ENCODE data around the gene EPHB2.
"Not testable (repeated sequence)": the region's sequence is repeated elsewhere in the genome, so short reads cannot be mapped to it uniquely, and the experiment has no call there.

EPHB2 gene

DNA sequence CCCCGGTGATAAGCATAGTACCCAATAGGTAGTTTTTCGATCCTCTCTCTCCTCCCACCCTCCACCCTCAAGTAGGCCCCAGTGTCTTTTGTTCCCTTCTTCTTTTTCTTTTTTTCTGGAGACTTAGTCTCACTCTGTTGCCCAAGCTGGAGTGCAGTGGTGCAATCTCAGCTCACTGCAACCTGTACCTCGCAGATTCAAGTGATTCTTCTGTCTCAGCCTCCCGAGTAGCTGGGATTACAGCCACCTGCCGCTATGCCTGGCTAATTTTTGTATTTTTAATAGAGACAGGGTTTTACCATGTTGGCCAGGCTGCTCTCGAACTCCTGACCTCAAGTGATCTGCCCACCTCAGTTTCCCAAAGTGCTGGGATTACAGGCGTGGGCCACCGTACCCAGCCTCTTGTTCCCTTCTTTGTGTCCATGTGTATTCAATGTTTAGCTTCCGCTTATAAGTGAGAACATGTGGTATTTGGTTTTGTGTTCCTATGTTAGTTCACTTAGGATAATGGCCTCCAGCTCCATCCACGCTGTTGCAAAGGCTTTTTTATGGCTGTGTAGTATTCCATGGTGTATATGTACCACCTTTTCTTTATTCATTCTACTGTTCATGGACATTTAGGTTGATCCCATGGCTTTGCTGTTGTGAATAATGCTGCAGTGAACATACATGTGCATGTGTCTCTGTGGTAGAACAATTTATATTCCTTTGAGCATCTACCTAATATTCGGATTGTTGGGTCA, 133.0 kb downstream of the EPHB2 start:
- not testable (repeated sequence) for DNase-seq

DNA sequence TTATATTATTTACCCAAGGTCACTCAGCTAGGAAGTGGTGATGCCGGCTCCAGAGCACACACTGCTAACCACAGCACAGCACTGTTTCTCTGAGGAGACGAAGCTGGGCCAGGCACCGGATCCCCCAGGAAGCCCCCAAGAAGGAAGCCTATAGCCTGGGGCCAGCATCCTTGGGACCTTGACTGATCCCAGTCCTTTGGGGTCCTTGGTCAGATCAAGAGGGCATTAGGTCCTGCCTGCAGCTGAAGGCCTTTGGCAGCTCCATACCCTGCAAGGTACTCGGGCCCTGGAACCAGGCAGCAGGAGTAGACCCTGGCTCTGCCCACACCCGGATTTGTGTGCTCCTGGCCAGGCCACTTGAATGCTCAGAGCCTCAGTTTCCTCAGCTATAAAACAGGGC, 134.0 kb downstream of the EPHB2 start:
- DNase-seq, result no peak

DNA sequence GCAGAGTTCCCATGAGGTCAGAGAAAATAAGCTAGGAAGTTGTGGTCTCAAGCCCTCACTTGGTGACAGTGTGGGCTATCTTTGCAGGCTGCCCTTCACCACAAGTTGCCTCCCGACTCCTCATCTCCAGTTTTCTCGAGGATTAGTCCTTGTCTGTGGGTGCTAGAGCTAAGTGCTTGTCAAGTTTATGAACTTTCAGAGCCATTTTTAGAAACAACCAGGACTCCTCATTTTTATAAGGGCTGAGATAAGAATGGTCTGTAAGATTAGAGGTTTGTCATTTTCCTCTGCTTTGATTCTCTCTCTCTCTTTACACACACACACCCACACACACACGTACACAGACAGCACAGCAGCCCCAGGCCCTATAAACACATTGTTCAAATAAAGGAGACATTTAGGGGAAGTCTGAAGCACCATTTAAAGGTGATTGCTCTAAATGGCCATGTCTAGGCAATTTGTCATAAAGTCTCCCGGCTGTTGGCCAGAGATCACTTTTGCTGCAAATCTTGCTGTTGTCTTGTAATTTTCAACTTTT, 134.8 kb downstream of the EPHB2 start:
- DNase-seq, result no peak

DNA sequence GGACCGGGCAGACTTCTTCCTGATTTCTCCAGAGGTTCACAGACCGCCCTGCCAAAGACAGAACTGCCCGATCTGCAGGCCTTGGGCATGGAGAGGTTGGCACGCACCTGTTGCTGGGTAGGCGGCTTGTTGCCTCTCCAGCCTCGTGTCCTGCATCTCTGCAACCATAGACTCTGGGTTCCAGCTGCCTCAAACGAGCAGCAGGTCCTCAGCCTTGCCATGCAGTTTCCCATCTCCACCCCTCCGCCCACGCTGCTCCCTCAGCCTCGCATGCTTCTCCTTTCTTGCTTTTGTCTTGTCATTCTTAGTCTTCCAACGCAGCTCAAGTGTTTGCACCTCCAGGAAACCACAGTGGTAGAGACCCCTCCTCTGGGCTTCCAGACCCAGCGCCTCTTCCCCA, 135.8 kb downstream of the EPHB2 start:
- no peak for DNase-seq

DNA sequence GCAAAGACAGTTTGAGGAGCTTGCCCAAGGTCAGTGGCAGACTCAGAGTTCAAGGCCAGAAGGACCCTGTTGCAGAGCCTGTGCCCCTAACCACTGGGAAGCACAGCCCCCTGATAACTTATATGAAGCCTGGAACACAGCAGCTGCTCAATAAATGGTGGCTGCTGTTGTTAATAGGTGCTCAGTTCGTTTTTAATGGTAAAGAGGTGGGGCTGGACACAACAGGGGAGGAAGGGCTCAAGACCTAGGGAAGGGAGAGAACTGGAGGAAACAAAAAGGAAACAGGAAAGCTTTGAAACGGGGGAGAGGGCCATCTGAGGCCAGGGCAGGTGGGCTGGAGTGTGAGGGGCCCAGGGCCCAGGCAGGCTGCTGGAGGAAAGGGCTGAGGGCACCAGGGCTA, 136.6 kb downstream of the EPHB2 start:
- no peak for DNase-seq

DNA sequence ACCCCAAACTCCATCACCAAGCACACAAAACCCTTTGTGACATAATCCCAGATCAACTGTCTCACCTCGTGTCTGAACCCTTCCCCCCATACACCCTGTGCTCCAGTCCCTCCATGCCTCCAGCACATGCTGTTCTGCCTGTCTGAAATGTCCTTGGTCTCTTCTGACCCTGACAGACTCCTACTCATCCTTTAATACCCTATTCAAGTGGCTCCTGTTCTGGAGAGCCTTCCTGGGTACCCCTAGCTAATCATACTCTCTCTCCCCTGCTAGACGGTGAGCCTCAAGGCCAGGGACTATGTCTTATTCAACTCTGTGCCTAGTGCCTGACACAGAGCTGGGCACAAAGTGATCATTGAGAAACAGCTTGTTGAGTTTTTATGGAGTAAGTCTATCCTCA, 137.1 kb downstream of the EPHB2 start:
- DNase-seq, result no peak

DNA sequence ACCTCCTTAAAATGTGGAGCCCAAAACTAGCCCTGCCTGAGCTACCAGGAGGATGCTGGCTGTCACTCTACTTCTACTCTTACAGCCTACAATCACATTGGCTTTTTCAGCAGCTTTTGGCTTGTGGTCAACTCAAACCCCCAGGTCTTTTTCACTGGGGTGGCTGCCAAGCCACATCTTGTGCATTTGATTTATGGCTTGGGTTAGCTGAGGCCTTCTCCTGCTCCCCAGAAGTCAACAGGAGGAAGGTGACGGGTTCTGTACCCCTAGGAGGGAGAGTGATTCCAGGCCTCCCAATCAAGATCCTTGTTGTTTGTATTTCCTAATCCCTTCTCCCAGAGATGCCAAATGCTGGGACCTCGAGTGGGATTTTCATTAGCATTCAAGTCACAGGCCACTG, 137.8 kb downstream of the EPHB2 start:
- no peak for DNase-seq

DNA sequence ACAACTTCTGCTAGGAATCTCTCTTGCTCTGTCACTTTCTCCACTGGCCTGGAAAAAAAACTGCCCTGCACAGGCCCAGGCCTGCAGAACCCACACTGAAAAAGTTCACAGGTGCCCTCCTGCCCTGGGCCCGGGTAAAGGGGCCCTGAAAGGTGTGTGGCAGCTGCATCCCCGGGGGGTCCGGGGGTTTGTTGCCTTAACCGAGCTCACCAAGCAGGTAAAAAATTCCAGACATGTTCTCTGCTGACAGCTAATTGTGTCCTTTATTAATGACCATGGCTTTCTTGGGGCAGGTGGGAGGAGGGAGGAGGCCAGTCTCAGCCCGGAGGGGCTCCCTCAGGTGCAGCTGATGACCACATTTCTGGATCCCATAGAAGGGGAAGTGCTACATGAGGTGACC, 139.1 kb downstream of the EPHB2 start:
- no peak for DNase-seq

DNA sequence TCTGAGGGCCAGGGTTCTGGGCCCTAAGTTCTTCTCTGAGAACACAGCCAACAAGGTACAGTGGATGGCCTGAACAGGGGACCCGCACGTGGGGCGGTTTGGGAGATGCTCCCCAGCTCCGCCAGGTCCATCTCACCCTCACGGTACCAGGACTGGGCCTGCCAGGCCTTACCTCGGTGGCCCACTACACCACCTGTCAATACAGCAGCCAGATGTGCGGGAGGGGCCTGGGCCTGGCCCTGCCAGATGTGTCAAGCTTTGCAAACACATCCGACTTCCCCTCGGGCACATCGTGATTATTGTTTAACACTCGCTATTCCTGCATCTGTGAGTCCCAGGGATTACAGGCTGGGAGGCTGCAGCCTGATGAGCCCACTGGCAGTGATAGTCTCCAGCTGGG, 139.6 kb downstream of the EPHB2 start:
- no peak for DNase-seq

DNA sequence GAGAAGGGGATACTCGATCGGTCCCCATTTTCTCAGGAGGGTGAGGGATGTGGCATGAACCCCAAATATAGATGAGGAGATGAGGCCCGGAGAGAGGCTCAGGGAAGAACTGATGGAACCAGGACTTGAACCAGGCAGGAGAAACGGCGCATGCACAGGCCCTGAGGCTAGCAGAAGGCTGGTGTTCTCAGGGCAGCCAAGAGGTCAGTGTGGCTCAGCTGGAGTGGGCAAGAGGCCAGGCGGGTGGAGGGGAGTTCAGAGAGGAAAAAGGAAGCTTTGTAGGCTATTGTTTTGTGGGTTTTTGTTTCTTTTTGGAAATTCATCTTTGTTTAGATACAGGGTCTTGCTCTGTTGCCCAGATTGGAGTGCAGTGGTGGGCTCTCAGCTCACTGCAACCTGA, 140.0 kb downstream of the EPHB2 start:
- DNase-seq, result no peak

DNA sequence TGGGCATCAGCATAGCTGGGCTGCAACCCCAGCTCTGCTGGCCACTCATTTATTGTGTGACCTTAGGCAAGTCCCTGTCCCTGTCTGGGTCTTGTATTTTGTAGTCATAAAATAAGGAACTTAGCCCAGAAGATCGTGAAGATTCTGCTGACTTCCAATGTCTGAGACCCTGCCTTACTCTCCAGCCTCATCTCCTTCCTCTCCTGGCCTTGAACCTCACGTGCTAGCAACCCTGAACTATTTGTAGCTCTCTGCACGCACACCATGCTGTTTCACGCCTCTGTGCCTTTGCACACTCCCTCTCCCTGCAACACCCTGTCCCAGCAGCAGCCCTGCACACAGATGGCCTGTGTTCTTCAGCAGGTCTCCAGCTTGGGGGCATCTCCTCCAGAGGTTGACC, 140.9 kb downstream of the EPHB2 start:
- DNase-seq, result no peak

DNA sequence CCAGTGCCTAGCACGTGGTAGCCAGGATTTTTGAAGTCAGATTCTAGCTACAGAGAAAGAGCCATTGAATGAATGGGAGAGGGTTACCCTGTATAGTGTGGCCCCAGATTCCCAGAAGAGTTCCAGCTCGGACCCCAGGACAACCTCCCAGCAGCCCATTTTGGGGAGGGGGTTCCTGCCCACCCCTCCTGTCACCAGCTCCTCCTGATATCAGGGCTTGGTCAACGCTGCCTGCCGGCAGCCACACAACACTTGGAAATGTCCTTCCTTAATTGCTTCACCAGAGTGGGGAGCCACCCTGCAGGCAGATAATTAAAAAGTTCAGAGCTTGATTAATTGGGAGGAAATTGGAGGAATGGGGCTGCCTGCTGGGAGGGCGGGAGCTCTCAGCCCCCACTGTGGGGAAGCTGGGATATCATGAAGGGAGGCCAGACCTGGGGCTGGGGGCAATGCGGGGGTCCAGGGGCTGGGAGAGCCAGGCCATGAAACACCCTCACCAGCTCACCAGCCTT, 141.6 kb downstream of the EPHB2 start:
- DNase-seq, result no peak

DNA sequence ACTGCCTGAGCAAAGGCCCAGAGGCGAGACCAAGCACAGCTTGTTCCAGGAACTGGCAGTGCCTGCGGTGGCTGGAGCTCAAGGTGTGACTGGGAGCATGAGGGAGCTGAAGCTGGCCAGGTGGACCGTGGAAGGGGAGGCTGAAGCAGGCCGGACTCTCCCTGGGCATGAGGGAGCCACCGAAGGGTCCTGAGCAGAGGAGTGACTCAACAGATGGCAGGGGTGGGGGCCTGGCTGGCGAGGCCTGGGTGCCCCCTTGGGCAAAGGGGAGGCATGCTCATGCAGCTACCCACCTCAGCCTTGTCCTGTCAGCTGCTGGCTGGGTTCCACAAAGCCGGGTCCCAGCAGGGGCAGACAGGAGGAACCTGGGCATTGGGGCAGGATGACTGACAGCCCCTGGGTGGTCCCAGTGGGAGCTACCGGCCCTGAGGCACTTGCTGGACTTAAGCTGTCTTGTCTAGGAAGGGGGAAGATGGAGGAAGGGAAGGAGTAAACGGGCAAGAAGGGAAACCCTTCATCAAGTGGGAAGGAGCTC, 143.1 kb downstream of the EPHB2 start:
- DNase-seq, result no peak

DNA sequence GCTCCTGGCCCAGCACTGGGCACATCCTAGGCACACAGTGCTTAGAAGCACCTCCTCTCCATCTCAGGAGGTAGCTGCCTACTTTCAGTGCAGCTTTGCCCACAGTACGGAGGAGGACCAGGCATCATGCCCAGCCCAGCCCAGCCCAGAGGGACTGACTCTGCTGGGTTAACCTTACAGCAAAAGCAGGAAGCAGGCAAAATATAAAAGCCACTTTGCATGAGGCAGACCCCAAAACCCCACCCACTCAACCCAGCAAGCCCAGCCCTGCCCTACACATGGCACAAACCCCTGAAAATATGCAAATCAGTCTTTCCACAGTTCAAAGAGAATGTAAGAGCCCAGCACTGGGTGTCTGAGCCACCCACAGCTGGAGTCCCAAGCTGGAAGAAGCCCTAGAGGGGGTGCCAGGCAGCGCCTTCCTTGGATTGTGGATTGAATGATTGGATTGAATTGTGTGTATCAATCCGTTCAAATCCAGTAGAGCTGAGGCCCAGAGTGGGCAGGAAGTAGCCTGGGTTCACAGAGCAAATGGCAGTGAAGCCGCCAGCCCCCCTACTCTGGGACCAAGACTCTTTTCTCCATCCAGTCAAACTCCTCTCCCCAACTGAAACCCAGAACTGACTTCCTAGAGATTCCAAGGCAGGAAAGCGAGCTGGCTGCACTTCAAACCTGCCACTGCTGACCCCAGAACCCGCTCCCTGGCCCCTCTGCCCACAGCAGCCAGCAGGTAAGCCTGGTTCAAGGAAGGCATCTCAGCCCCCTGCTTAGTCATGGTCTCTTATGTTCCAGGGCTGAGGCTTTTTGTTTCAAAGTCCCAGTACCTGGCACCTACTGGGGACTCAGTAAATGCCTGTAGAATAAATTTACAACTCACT, 144.3 kb downstream of the EPHB2 start:
- DNase-seq, result no peak

DNA sequence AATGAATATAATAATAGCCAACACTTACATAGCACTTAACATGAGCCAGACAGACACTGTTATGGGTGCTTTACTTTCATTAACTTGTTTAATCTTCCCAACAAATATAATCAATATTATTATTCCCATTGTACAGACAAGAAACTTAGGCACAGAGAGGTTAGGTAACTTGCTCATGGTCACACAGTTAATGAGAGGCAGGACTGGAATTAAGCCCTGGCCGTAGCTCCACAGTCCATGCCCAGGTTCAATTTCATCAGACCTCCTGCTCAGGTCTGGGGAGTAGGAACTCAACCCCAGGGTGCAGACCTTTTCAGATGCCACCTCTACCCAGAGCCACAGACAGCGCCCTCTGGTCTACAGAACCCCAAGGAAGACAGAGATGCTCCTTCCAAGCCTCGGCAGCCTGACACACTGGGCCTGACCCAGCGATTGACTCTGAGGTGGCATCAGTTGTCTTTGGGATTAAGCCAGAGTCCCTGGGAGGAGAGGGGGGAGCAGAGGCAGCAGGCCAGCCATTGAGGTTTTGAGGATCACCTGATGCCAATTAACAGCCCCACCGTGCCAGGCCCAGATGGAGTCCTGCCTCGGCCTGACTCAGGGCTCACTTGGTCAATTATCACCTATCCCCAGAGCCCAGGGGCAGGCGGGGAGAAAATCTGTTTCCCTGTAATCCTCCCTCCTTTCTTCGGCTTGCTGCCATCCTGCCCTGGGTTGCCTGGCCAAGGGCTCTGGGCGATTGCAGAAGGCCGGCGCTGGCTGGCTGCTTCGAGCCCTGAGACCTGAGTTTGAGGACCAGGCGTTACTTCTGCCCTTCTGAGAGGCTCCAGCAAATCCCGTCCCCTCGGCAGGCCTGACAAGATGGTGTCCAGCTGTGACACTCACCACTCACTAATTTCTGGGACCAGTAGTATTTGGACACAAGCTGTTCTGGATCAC, 145.3 kb downstream of the EPHB2 start:
- DNase-seq, result no peak

DNA sequence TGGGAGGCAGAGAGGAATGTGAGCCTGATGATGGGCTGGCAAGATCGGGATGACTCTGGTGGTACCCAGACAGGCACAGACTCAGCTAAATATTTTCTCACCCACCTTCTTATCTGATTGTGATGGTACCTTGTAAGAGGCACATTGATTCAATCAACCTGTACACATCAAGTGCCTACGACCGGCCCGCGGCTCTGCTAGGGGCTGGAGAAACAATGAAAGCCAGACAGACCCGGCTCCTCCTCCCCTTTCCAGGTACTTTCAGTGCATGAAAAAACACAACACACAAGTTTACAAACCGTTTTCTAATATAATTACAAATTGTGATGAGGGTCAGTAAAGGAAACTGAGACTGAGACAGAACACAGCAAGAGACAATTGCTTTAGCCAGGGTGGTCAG, 147.0 kb downstream of the EPHB2 start:
- DNase-seq, result no peak

DNA sequence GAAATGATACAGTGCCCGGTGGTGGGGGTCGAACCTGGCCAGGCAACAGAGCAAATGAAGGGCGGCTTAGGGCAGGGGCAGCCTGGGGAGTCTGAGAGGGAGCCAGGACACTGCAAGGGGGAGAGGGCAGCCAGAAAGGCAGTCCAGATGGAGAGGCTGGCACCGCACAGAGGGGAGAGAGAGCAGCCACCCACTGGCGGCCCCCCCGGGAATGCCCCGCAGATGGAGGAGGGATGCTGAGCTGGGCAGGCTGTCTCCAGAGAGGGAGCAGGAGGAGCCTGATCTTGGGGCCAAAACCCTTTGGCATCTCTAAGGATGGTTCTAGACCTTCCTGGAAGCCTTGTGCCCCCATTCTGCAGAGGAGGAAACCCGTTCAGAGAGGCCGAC, 149.8 kb downstream of the EPHB2 start:
- no peak for DNase-seq

DNA sequence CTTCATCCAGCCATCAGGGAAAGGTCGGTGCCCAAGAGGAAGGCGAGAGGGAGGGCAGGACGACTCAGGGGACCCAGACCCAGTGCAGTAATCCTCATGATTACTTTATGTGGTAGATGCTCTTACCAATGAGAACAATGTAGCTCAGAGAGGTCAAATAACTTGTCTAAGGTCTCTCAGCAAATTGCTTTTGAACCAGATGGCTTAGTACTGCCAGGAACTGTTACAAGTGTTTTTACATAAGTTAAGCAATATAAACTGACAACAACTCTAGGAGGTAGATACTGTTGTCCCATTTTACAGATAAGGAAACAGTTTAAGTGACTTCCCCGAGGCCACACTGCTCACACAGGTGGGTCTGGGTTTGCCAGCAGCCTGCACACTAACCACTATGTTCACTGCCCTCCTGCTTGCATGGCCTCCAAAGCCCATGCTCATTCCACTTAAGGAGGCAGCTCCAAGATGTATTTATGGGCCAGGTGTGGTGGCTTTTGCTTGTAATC, 150.3 kb downstream of the EPHB2 start:
- no peak for DNase-seq

DNA sequence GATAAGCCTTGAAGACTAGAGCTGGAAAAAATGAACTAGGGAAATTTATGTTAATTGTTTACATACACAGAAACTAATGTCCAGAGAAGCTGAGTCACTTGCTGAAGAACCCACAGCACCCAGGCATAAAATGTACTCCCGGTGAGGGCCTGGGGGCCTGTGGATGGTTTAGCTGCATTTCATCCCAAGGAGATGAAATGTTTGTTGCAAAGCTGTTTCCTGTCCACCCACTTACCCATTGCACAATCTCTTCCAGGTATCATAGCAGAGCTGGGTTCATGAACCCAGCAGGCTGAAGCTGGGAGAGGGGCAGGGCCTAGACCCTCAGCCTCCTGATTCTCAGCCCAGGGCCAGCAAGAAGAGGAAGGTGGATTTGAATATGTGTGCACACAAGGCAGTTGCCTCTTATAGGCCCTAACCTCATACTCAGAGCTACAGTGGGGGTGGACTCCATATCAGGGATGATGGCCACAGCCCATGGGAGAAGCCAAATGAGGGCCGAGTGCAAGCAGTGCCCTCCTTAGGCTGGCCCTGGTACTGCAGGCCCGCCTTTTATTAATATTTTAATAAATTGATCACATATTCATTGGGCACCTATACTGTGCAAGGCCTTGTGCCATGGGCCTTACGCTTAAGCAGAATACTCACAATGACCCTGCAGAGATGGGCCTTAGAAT, 151.3 kb downstream of the EPHB2 start:
- no peak for DNase-seq

DNA sequence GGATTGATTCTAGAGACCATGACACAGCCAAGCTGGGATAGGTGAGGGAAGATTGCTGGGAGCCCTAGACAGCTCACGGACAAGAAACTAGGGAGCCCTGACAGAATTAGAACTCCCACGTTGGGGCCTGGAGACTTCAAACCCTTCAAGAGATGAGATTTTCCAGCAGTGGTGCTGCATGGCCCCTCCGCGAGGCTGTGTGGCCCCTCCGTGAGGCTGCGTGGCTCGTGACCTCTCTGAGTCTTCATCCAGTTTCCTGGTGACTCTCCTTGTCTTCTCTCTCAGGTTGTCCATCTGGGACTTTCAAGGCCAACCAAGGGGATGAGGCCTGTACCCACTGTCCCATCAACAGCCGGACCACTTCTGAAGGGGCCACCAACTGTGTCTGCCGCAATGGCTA, 152.1 kb downstream of the EPHB2 start:
- no peak for DNase-seq

DNA sequence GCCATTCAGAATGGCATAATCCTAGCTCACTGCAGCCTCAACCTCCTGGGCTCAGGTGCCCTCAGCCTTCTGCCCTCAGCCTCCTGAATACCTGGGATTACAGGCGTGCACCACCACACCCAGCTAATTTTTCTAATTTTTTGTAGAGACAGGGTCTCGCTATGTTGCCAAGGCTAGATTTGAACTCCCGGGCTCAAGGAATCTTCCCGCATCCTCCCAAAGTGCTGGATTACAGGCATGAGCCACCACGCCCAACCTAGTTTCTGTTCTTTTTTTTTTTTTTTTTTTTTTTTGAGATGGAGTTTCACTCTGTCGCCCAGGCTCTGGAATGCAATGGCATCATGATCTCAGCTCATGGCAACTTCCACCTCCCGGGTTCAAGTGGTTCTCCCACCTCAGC, 153.1 kb downstream of the EPHB2 start:
- DNase-seq, result no peak

DNA sequence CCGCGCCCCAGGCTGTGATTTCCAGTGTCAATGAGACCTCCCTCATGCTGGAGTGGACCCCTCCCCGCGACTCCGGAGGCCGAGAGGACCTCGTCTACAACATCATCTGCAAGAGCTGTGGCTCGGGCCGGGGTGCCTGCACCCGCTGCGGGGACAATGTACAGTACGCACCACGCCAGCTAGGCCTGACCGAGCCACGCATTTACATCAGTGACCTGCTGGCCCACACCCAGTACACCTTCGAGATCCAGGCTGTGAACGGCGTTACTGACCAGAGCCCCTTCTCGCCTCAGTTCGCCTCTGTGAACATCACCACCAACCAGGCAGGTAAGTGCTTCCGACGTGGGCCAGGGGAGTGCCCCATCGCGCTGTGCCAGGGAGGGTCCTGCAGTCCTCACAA, 154.2 kb downstream of the EPHB2 start:
- no peak for DNase-seq

Data from NCI-H1694 treated with DMSO at 0.1 percent for 48 hours (cell line).